ENCODE results near the gene ADK. TPM values are rescaled to one million over a fixed set of nuclear protein-coding genes. Genes with fewer than 3 reads are reported as not detected.

Gene ADK
- total RNA-seq, 4 donors from 2014 or later, result 62.1 to 84.7 (median 74.4) TPM

GRCh38 chr10:74415146-74415839, 264.3 kb downstream of the ADK start:
- Histone ChIP-seq H3K4me1 (peaks cover 8 to 13% of the 10 kb centered on the region in 2 donors), H3K27me3 (no peaks in the 10 kb centered on the region), H3K4me3 (replicated peaks in 1 of 3) (no peak overlapping the region), H3K27ac (no peak overlapping the region), H3K9me3 (no peaks in the 10 kb centered on the region), H3K36me3 (no peaks in the 10 kb centered on the region)
- DNase-seq, result no peak
- TF ChIP-seq POLR2A (IDR thresholded peaks at IDR 0.05) (no peak), CTCF (IDR thresholded peaks at IDR 0.05) (no peak)
- intact Hi-C loops (cut with DNase I), result no loop called here

GRCh38 chr10:74417397-74417796, 266.4 kb downstream of the ADK start:
- intact Hi-C loops (cut with DNase I), result no loop called here

GRCh38 chr10:74418285-74418872, 267.4 kb downstream of the ADK start:
- H3K4me3 ChIP-seq (replicated peaks in 1 of 3), result no peak overlapping the region
- intact Hi-C loops (cut with DNase I), result no loop called here
- 25% methylated on average over 4 of the region's 4 CpGs for WGBS, 2 donors
- peak overlapping the region; percentile 38 to 60 (median 50) for H3K27ac ChIP-seq
- no peaks in the 10 kb centered on the region for H3K36me3 ChIP-seq
- TF ChIP-seq POLR2A (IDR thresholded peaks at IDR 0.05), result peak in 1 of 2 donors; percentile 15
- no peak for TF ChIP-seq CTCF (IDR thresholded peaks at IDR 0.05)
- peaks cover 8 to 13% of the 10 kb centered on the region in 2 donors for H3K4me1 ChIP-seq
- H3K27me3 ChIP-seq, result no peaks in the 10 kb centered on the region
- no peaks in the 10 kb centered on the region for H3K9me3 ChIP-seq
- peak; percentile 65 to 67 for DNase-seq

More at GRCh38 chr10:74417397-74417796, 266.4 kb downstream of the ADK start:
- no peaks in the 10 kb centered on the region for H3K9me3 ChIP-seq
- DNase-seq, result no peak
- no peak overlapping the region for H3K4me3 ChIP-seq (replicated peaks in 1 of 3)
- TF ChIP-seq POLR2A (IDR thresholded peaks at IDR 0.05) (no peak), CTCF (IDR thresholded peaks at IDR 0.05) (no peak)
- H3K27ac ChIP-seq, result no peak overlapping the region
- peaks cover 8 to 13% of the 10 kb centered on the region in 2 donors for H3K4me1 ChIP-seq
- 83 to 95% methylated on average over 1 of the region's 1 CpG for WGBS, 2 donors
- H3K27me3 ChIP-seq, result no peaks in the 10 kb centered on the region
- no peaks in the 10 kb centered on the region for H3K36me3 ChIP-seq

GRCh38 chr10:74419491-74419951, 268.5 kb downstream of the ADK start:
- Histone ChIP-seq H3K4me1 (peaks cover 8 to 13% of the 10 kb centered on the region in 2 donors), H3K27me3 (no peaks in the 10 kb centered on the region), H3K36me3 (no peaks in the 10 kb centered on the region), H3K4me3 (replicated peaks in 1 of 3) (no peak overlapping the region), H3K27ac (peak overlapping the region in 1 of 3 donors; percentile 15), H3K9me3 (no peaks in the 10 kb centered on the region)
- DNase-seq, result no peak
- intact Hi-C loops (cut with DNase I), result no loop called here
- 84 to 90% methylated on average over 1 of the region's 1 CpG for WGBS, 2 donors
- TF ChIP-seq CTCF (IDR thresholded peaks at IDR 0.05) (no peak), POLR2A (IDR thresholded peaks at IDR 0.05) (no peak)

GRCh38 chr10:74419958-74420375, 268.9 kb downstream of the ADK start:
- intact Hi-C loops (cut with DNase I), result no loop called here
- no peak for DNase-seq
- TF ChIP-seq POLR2A (IDR thresholded peaks at IDR 0.05) (no peak), CTCF (IDR thresholded peaks at IDR 0.05) (peak in 4 of 6 experiments; percentile 14 to 41 (median 33))
- no peak overlapping the region for H3K27ac ChIP-seq
- no peak overlapping the region for H3K4me3 ChIP-seq (replicated peaks in 1 of 3)
- H3K36me3 ChIP-seq, result no peaks in the 10 kb centered on the region
- no peaks in the 10 kb centered on the region for H3K27me3 ChIP-seq
- 84 to 89% methylated on average over 2 of the region's 2 CpGs for WGBS, 2 donors
- no peaks in the 10 kb centered on the region for H3K9me3 ChIP-seq
- H3K4me1 ChIP-seq, result peaks cover 8 to 13% of the 10 kb centered on the region in 2 donors

Measured in thyroid gland (tissue), 4 donors.